GM12878 (cell line): Measurements from ENCODE around the gene SEPTIN1. TPM values are rescaled to one million over a fixed set of nuclear protein-coding genes. Genes with fewer than 3 reads are reported as not detected.

ENCODE experiments used
- ATAC-seq: fragments of 200-7000 bp; cut with Tn5 transposase; 3 replicates; pipeline ENCODE4 v1.9.1; 2020; ENCODE audit warnings: mild to moderate bottlenecking, moderate library complexity
- BruUV-seq: library from RNA; stranded (reverse); fragments of 400-500 nt; replicated peaks from 2 replicates; lab custom pipeline; 2021; lab: Mats Ljungman, UMichigan
- CTCF ChIA-PET: fragments of 300-600 bp; sonication (Branson Sonifier 250); formaldehyde crosslinking; extraction: SDS; loops from one replicate; lab custom pipeline; 2021; ENCODE audit warnings: inconsistent platforms; lab: Yijun Ruan, JAX
- POLR2A ChIA-PET: fragments of 350-600 bp; formaldehyde crosslinking; extraction: SDS; loops from one replicate; lab custom pipeline; 2021; ENCODE audit warnings: inconsistent platforms; lab: Charles Lee
- RAD21 ChIA-PET: fragments of 300-600 bp; sonication (Branson Sonifier 250); formaldehyde crosslinking; loops from one replicate; lab custom pipeline; 2023; ENCODE audit warnings: antibody characterized with exemption; ENCODE audit not compliant: unreplicated experiment; lab: Charles Lee
- SMC1A ChIA-PET: fragments of 300-600 bp; sonication (Branson Sonifier 250); formaldehyde crosslinking; loops from one replicate; lab custom pipeline; 2023; ENCODE audit not compliant: unreplicated experiment, uncharacterized antibody; lab: Charles Lee
- DNase-seq: peaks from one replicate; pipeline ENCODE4 v3.0.0-alpha.2; 2011; ENCODE audit warnings: low read depth, low spot score
- FAIRE-seq: peaks from 3 replicates; lab custom pipeline; 2011; peaks lifted over from hg19 to GRCh38; lab: Jason Lieb, UNC
- H2AFZ ChIP-seq: 2 replicates; pipeline ENCODE4 v1.6.0; 2011; ENCODE audit warnings: low read depth, low read length, control low read depth; ENCODE audit not compliant: control insufficient read depth
- H3K27ac ChIP-seq: 2 replicates; pipeline ENCODE4 v1.5.1; 2011; ENCODE audit warnings: control low read depth; ENCODE audit not compliant: control insufficient read depth, insufficient read depth
- H3K27me3 ChIP-seq, 2 experiments: replicated peaks in 1 of 2; 2 replicates each; pipeline versions ENCODE4 v1.6.0 to v1.6.1; 2011; ENCODE audit warnings: low read length in 1 of 2; ENCODE audit not compliant: control insufficient read depth in 2 of 2, insufficient read depth in 2 of 2
- H3K36me3 ChIP-seq, 2 experiments: 2 replicates each; pipeline ENCODE4 v1.5.1; 2011; ENCODE audit warnings: low read length in 1 of 2; ENCODE audit not compliant: control insufficient read depth in 2 of 2, insufficient read depth in 2 of 2
- H3K4me1 ChIP-seq: 2 replicates; pipeline ENCODE4 v1.6.1; 2011; ENCODE audit warnings: mild to moderate bottlenecking, low read length, moderate library complexity, mixed read lengths; ENCODE audit not compliant: control insufficient read depth, insufficient read depth
- H3K4me2 ChIP-seq: 2 replicates; pipeline ENCODE4 v1.6.0; 2011; ENCODE audit warnings: control low read depth; ENCODE audit not compliant: control insufficient read depth, insufficient read depth
- H3K4me3 ChIP-seq: fragments of 200-600 bp; sonication (generic); 2 replicates; pipeline ENCODE4 v1.5.1; 2016
- H3K79me2 ChIP-seq: 2 replicates; pipeline ENCODE4 v1.6.0; 2011; ENCODE audit warnings: low read length; ENCODE audit not compliant: control insufficient read depth, insufficient read depth
- H3K9ac ChIP-seq: 2 replicates; pipeline ENCODE4 v1.8.0; 2011; ENCODE audit warnings: low read length, control low read depth, mixed read lengths; ENCODE audit not compliant: control insufficient read depth, insufficient read depth
- H3K9me3 ChIP-seq: replicated peaks from 3 replicates; pipeline ENCODE4 v1.5.1; 2011; ENCODE audit warnings: mild to moderate bottlenecking, low read length; ENCODE audit not compliant: control insufficient read depth, insufficient read depth
- H4K20me1 ChIP-seq: 2 replicates; pipeline ENCODE4 v1.6.0; 2011; ENCODE audit not compliant: control insufficient read depth, insufficient read depth
- BACH1 ChIP-seq: fragments of 450-650 bp; IDR thresholded peaks from 2 replicates; pipeline ENCODE4 v1.6.1; 2017; ENCODE audit warnings: mild to moderate bottlenecking, borderline replicate concordance
- BHLHE40 ChIP-seq, 2 experiments: fragments of 450-650 bp in 1 of 2; IDR thresholded peaks; 2 replicates each; pipeline ENCODE4 v1.6.1; 2011 to 2017; ENCODE audit warnings: low read depth in 2 of 2, borderline replicate concordance in 1 of 2, improper control_type of control experiment in 1 of 2, low read length in 1 of 2, mild to moderate bottlenecking in 1 of 2
- ESRRA ChIP-seq: IDR thresholded peaks from 2 replicates; pipeline ENCODE4 v1.6.1; 2012; ENCODE audit warnings: mild to moderate bottlenecking, low read length, improper control_type of control experiment
- IRF4 ChIP-seq: IDR thresholded peaks from 2 replicates; pipeline ENCODE4 v1.6.1; 2011; ENCODE audit warnings: low read depth, low read length
- MTA2 ChIP-seq: fragments of 450-650 bp; IDR thresholded peaks from 2 replicates; pipeline ENCODE4 v1.6.1; 2016; ENCODE audit warnings: low read depth, mild to moderate bottlenecking, moderate library complexity
- NR2C2 ChIP-seq: IDR thresholded peaks from 2 replicates; pipeline ENCODE4 v1.6.1; 2011; ENCODE audit warnings: borderline replicate concordance, low read depth; ENCODE audit not compliant: control insufficient read depth, insufficient read length
- POU2F2 ChIP-seq: IDR thresholded peaks from 3 replicates; pipeline ENCODE4 v1.6.1; 2011; ENCODE audit warnings: low read depth, mild to moderate bottlenecking, low read length, borderline replicate concordance
- WRNIP1 ChIP-seq: IDR thresholded peaks from 2 replicates; pipeline ENCODE4 v1.6.1; 2011; ENCODE audit warnings: low read depth, low read length, improper control_type of control experiment, borderline replicate concordance
- ZNF207 ChIP-seq: fragments of 450-650 bp; IDR thresholded peaks from 2 replicates; pipeline ENCODE4 v1.6.1; 2014; ENCODE audit warnings: antibody characterized with exemption, mild to moderate bottlenecking, borderline replicate concordance
- ZNF274 ChIP-seq: IDR thresholded peaks from one replicate; pipeline ENCODE4 v1.8.0; 2011; ENCODE audit not compliant: insufficient read length, insufficient read depth
- WGBS: methylation state at CpG from one replicate; pipeline ENCODE4 v1.1.6; 2016; ENCODE audit warnings: low lambda C conversion rate; ENCODE audit not compliant: insufficient replicate concordance, insufficient coverage; ENCODE audit errors: missing lambda C conversion rate; 5-methylcytosine and 5-hydroxymethylcytosine counted together
- in situ Hi-C: fragments of 300-500 bp; cut with MboI; formaldehyde crosslinking; loops from 9 replicates; pipeline ENCODE4 v1.14.3; 2018; ENCODE audit warnings: mixed read lengths
- intact Hi-C: fragments of 100-400 bp; cut with micrococcal nuclease; formaldehyde crosslinking; loops from one replicate; pipeline ENCODE4 v1.14.2; 2022; ENCODE audit not compliant: unreplicated experiment
- polyA plus RNA-seq, 11 experiments: library from polyadenylated mRNA; depleted of rRNA in 4 of 11; unstranded in 6 of 11; stranded (reverse) in 5 of 11; fragments of >200 nt; fragmentation: Nextera tagmentation in 4 of 11; fragmentation: Illumina TruSeq in 1 of 11; extraction: Ambion mirVana in 4 of 11; extraction: Trizol in 1 of 11; gene quantifications; 1 replicate in 1 of 11; 2 replicates in 10 of 11; pipeline versions ENCODE4 v1.2.1 to v1.2.3, GENCODE V29; 2011 to 2016; ENCODE audit warnings: inconsistent platforms in 2 of 11, missing spikeins in 2 of 11, low read depth in 1 of 11
- total RNA-seq, 4 experiments: library from RNA; depleted of rRNA in 3 of 4; stranded (reverse); fragments of >200 nt in 3 of 4; fragmentation: Illumina TruSeq in 1 of 4; extraction: Trizol in 1 of 4; gene quantifications; 2 replicates each; pipeline versions ENCODE4 v1.2.1 to v1.2.3, GENCODE V29; 2013 to 2021
- TF ChIP-seq, protein P1 (sequence below): fragments of 450-650 bp; IDR thresholded peaks from 2 replicates; pipeline ENCODE4 v1.6.1; 2018; ENCODE audit warnings: mild to moderate bottlenecking, low read depth, moderate library complexity; ENCODE audit not compliant: partially characterized antibody
- TF ChIP-seq, protein P2 (sequence below): IDR thresholded peaks from 2 replicates; pipeline ENCODE4 v1.6.1; 2011; ENCODE audit warnings: mild to moderate bottlenecking, low read depth, low read length, moderate library complexity; ENCODE audit not compliant: insufficient replicate concordance
- TF ChIP-seq, protein P3 (sequence below): fragments of 450-650 bp; IDR thresholded peaks from 2 replicates; pipeline ENCODE4 v1.6.1; 2016; ENCODE audit warnings: mild to moderate bottlenecking
- TF ChIP-seq, protein P4 (sequence below): IDR thresholded peaks from 2 replicates; pipeline ENCODE4 v1.6.1; 2011; ENCODE audit warnings: borderline replicate concordance, low read depth, mild to moderate bottlenecking, moderate library complexity, low read length; ENCODE audit not compliant: insufficient read depth, poor library complexity, severe bottlenecking

SEPTIN1 gene
- total and polyA plus RNA-seq, 10 of the 15 experiments (the other 5 are each of a cell fraction or from before 2014, with no cell fraction given) = 2.8 to 153 (median 94.1) TPM

DNA sequence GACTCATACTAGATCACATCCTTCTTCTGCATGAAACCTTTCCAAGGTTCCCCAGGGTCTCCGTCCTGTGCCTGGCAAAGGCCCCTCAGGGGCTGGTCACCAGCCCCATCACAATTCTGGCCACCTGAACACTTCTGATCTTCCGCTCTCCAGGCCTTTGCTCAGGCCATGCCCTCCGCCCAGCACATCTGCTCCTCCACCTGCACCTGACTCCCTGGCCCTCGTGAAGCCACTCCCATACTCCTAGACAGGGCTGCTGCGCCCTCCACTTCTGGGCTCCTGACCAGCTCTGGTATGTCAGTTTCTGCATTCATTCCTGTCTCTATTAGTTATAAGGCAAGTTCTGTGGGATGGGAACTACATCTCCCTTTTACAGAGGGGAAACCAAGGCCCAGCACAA lies 9.6 kb downstream of the SEPTIN1 start (continued):
- TF ChIP-seq, protein P1, sequence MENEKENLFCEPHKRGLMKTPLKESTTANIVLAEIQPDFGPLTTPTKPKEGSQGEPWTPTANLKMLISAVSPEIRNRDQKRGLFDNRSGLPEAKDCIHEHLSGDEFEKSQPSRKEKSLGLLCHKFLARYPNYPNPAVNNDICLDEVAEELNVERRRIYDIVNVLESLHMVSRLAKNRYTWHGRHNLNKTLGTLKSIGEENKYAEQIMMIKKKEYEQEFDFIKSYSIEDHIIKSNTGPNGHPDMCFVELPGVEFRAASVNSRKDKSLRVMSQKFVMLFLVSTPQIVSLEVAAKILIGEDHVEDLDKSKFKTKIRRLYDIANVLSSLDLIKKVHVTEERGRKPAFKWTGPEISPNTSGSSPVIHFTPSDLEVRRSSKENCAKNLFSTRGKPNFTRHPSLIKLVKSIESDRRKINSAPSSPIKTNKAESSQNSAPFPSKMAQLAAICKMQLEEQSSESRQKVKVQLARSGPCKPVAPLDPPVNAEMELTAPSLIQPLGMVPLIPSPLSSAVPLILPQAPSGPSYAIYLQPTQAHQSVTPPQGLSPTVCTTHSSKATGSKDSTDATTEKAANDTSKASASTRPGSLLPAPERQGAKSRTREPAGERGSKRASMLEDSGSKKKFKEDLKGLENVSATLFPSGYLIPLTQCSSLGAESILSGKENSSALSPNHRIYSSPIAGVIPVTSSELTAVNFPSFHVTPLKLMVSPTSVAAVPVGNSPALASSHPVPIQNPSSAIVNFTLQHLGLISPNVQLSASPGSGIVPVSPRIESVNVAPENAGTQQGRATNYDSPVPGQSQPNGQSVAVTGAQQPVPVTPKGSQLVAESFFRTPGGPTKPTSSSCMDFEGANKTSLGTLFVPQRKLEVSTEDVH = no peak
- no peak for TF ChIP-seq POU2F2
- no peak for TF ChIP-seq WRNIP1
- TF ChIP-seq, protein P2, sequence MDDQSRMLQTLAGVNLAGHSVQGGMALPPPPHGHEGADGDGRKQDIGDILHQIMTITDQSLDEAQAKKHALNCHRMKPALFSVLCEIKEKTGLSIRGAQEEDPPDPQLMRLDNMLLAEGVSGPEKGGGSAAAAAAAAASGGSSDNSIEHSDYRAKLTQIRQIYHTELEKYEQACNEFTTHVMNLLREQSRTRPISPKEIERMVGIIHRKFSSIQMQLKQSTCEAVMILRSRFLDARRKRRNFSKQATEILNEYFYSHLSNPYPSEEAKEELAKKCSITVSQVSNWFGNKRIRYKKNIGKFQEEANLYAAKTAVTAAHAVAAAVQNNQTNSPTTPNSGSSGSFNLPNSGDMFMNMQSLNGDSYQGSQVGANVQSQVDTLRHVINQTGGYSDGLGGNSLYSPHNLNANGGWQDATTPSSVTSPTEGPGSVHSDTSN = no peak

DNA sequence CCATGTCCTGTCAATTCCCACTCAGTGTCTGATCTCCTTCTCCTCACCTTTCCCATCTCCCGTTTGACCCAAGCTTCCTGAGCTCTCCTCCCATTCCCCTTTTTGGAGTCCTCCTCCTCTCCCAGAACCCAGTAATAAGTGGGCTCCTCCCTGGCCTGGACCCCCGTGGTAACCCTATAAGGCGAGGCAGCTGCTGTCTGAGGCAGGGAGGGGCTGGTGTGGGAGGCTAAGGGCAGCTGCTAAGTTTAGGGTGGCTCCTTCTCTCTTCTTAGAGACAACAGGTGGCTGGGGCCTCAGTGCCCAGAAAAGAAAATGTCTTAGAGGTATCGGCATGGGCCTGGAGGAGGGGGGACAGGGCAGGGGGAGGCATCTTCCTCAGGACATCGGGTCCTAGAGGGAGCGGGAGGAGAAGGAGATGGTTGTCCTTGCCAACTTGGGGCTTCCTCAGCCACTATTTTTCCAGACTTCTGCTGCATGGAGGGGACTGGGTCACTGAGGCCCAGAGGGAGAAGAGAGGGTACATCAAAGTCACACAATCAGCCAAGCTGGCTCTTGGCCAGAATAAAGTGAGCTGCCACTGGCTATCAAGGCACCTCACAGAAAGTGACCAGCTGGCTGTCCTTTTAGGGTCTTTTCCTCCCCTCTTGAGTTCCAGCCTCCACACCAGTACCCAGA lies 10.2 kb downstream of the SEPTIN1 start:
- WGBS = 55% methylated on average over 6 of the region's 6 CpGs
- H2AFZ ChIP-seq = peak overlapping the region; percentile 24; the same call in 1 of the 2 replicates
- ATAC-seq (no peak), DNase-seq (no peak), FAIRE-seq (no peak)
- intact Hi-C loops = no loop called here
- in situ Hi-C loops = no loop called here
- no peak overlapping the region for H3K4me3 ChIP-seq
- POLR2A ChIA-PET = interaction anchor here (0.6 to 2.5 kb wide), 13 partner anchors 10 to 286 kb away, joined by 3 to 37 read pairs (median 9); partner anchors contain the start of genes CD2BP2, FBRS, SEPTIN1 and ZNF48
- peaks cover 17% of the 10 kb centered on the region for H3K4me1 ChIP-seq
- H3K4me2 ChIP-seq = peak overlapping the region; percentile 94
- peaks cover 12% of the 10 kb centered on the region for H4K20me1 ChIP-seq
- CTCF ChIA-PET = interaction anchor here (0.6 to 9.0 kb wide), 11 partner anchors 10 to 257 kb away, joined by 3 to 70 read pairs (median 9); partner anchors contain the start of genes CD2BP2, DCTPP1, SEPTIN1 and ZNF48
- no peaks in the 10 kb centered on the region for H3K36me3 ChIP-seq
- H3K79me2 ChIP-seq = peaks cover 28% of the 10 kb centered on the region
- peak overlapping the region; percentile 77; the same call in 1 of the 2 replicates for H3K27ac ChIP-seq
- TF ChIP-seq, protein P3, sequence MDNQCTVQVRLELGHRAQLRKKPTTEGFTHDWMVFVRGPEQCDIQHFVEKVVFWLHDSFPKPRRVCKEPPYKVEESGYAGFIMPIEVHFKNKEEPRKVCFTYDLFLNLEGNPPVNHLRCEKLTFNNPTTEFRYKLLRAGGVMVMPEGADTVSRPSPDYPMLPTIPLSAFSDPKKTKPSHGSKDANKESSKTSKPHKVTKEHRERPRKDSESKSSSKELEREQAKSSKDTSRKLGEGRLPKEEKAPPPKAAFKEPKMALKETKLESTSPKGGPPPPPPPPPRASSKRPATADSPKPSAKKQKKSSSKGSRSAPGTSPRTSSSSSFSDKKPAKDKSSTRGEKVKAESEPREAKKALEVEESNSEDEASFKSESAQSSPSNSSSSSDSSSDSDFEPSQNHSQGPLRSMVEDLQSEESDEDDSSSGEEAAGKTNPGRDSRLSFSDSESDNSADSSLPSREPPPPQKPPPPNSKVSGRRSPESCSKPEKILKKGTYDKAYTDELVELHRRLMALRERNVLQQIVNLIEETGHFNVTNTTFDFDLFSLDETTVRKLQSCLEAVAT = no peak
- no peak for TF ChIP-seq BHLHE40 (IDR thresholded peaks at IDR 0.05; ENCODE audit: borderline replicate concordance in 1 of 2, low read depth in 2 of 2, low read length in 1 of 2)
- TF ChIP-seq NR2C2 = no peak
- TF ChIP-seq ZNF274 = no peak
- TF ChIP-seq, protein P4, sequence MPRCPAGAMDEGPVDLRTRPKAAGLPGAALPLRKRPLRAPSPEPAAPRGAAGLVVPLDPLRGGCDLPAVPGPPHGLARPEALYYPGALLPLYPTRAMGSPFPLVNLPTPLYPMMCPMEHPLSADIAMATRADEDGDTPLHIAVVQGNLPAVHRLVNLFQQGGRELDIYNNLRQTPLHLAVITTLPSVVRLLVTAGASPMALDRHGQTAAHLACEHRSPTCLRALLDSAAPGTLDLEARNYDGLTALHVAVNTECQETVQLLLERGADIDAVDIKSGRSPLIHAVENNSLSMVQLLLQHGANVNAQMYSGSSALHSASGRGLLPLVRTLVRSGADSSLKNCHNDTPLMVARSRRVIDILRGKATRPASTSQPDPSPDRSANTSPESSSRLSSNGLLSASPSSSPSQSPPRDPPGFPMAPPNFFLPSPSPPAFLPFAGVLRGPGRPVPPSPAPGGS = no peak
- TF ChIP-seq IRF4 = no peak
- no peak for TF ChIP-seq POU2F2
- no peak for TF ChIP-seq ESRRA
- no peak for TF ChIP-seq MTA2
- TF ChIP-seq BACH1 = no peak
- no peak for TF ChIP-seq ZNF207
- TF ChIP-seq, all 136 proteins: peak for 0
- RAD21 ChIA-PET = interaction anchor here (0.6 to 3.8 kb wide), 10 partner anchors 11 to 280 kb away, joined by 3 to 33 read pairs (median 8); partner anchors contain the start of genes CD2BP2, DCTPP1 and SEPTIN1
- Histone ChIP-seq H3K9me3 (no peaks in the 10 kb centered on the region), H3K27me3 (no peaks in the 10 kb centered on the region), H3K9ac (no peak overlapping the region)
- no TSS peak for BruUV-seq
- SMC1A ChIA-PET = interaction anchor here (1.5 to 2.2 kb wide), 4 partner anchors 10 to 89 kb away, joined by 5 to 16 read pairs (median 10); partner anchors contain the start of genes SEPTIN1 and ZNF48
